ENCODE results near the gene NR2E1.

The NR2E1 gene

DNA sequence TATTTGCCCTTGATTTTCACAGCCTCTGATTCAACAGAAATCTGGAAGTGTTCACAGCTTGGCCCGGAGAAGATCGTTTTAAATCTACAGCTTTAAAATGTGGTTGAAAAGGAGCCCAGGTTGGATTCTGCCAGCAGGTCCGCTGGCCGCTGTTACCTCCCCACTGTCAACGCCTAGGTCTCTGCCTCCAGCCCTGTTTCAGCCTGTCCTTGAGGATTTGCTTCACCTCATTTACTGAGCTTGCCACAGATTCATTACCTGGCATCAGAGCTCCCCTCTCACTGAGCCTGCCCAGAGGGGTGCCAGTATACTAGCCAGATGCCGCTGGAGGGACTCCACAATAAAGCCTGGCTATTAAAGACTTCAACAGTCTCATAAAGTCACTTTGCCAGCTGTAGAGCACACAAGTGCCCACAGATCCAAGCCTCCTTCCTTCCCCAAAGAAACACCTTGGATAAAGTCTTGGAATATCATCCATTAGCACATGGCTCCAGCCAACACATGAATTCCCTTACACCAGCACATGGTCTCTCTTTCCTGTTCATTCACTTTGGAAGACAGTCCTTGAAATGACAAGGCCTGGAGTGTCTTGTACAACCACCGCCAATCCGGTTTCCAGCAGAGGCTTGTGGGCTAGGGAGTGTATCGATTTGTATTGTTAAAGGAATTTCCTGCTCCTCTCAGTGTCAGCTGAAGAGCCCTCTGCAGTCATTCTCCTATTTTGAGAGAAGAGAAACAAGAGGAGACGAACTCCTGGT lies 9.5 kb upstream of the NR2E1 start:
- no peak overlapping the region for H3K27ac ChIP-seq (ENCODE audit: poor library complexity, severe bottlenecking)
- H3K4me3 ChIP-seq (ENCODE audit: severe bottlenecking) = no peak overlapping the region
- peaks cover 84% of the 10 kb centered on the region for H3K27me3 ChIP-seq (ENCODE audit: insufficient read depth, poor library complexity, severe bottlenecking)
- H3K4me1 ChIP-seq (ENCODE audit: insufficient read depth, poor library complexity, severe bottlenecking) = no peaks in the 10 kb centered on the region
- TF ChIP-seq, protein P1, sequence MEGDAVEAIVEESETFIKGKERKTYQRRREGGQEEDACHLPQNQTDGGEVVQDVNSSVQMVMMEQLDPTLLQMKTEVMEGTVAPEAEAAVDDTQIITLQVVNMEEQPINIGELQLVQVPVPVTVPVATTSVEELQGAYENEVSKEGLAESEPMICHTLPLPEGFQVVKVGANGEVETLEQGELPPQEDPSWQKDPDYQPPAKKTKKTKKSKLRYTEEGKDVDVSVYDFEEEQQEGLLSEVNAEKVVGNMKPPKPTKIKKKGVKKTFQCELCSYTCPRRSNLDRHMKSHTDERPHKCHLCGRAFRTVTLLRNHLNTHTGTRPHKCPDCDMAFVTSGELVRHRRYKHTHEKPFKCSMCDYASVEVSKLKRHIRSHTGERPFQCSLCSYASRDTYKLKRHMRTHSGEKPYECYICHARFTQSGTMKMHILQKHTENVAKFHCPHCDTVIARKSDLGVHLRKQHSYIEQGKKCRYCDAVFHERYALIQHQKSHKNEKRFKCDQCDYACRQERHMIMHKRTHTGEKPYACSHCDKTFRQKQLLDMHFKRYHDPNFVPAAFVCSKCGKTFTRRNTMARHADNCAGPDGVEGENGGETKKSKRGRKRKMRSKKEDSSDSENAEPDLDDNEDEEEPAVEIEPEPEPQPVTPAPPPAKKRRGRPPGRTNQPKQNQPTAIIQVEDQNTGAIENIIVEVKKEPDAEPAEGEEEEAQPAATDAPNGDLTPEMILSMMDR (IDR thresholded peaks at IDR 0.05; ENCODE audit: poor library complexity, severe bottlenecking) = no peak
- ATAC-seq (ENCODE audit: low read depth) (peak; percentile 64; the same call in 2 of the 3 replicates), DNase-seq (ENCODE audit: low spot score) (no peak)
- no peaks in the 10 kb centered on the region for H3K36me3 ChIP-seq (ENCODE audit: low read depth)
- H3K9me3 ChIP-seq (ENCODE audit: severe bottlenecking) = no peaks in the 10 kb centered on the region

DNA sequence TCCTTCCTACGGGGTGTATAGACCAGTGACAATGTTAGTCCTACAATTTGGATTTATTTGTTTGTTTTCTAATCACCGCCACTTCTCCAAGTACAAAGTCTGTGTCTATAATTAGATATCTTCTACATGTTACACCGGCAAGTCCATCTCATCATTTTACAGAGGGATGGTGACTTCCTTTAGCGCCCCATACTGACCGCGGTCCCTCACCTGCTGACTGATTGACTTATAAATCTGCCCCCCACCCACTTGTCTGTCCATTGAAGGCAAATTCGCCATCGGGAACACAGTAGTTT lies 8.9 kb upstream of the NR2E1 start:
- no peak overlapping the region for H3K4me3 ChIP-seq (ENCODE audit: severe bottlenecking)
- no peaks in the 10 kb centered on the region for H3K36me3 ChIP-seq (ENCODE audit: low read depth)
- H3K27me3 ChIP-seq (ENCODE audit: insufficient read depth, poor library complexity, severe bottlenecking) = peaks cover 89% of the 10 kb centered on the region
- DNase-seq (ENCODE audit: low spot score) (no peak), ATAC-seq (ENCODE audit: low read depth) (no peak)
- H3K27ac ChIP-seq (ENCODE audit: poor library complexity, severe bottlenecking) = no peak overlapping the region
- H3K4me1 ChIP-seq (ENCODE audit: insufficient read depth, poor library complexity, severe bottlenecking) = no peaks in the 10 kb centered on the region
- no peaks in the 10 kb centered on the region for H3K9me3 ChIP-seq (ENCODE audit: severe bottlenecking)
- TF ChIP-seq, protein P1 (IDR thresholded peaks at IDR 0.05; ENCODE audit: poor library complexity, severe bottlenecking) = no peak

DNA sequence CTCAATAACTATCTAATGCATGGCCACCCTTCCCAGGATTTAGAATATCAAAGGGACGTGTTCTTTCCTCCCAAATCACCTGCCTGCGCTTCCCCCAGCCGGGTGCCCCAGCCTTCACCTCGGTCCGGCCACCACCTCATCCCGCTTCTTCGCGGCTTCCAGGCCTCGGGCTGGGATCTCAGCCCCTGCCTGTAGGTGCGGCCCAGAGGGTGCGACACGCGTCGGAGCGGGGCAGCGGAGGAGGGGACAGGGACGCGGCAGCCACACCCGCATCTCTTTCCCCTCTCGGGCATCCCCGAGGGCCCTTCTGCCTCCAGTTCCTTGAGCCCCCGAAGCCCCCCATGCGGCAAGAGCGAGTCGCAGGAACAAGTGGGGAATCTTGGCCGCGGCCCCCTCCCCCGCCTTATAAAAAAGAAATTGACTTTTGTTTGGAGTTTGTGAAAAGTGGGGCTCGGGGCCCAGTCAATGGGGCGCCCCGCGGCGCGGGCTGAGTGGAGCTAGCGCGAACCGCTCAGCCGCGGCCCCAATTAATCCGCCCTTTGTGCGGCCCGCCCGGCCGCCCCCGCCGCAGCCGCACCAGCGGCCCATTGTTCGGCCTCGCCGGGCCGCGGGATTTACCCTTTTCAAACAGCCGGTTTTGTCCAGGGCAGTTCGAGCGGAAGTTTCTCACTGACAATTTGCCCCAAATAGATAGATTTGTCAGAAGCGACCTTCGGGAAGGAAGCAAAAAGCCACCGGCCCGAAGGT lies 8.4 kb upstream of the NR2E1 start:
- Histone ChIP-seq H3K27ac (ENCODE audit: poor library complexity, severe bottlenecking) (no peak overlapping the region), H3K4me3 (ENCODE audit: severe bottlenecking) (no peak overlapping the region), H3K36me3 (ENCODE audit: low read depth) (no peaks in the 10 kb centered on the region), H3K27me3 (ENCODE audit: insufficient read depth, poor library complexity, severe bottlenecking) (peaks cover 89% of the 10 kb centered on the region), H3K9me3 (ENCODE audit: severe bottlenecking) (no peaks in the 10 kb centered on the region), H3K4me1 (ENCODE audit: insufficient read depth, poor library complexity, severe bottlenecking) (no peaks in the 10 kb centered on the region)
- ATAC-seq (ENCODE audit: low read depth) (no peak), DNase-seq (ENCODE audit: low spot score) (no peak)
- TF ChIP-seq, protein P1 (IDR thresholded peaks at IDR 0.05; ENCODE audit: poor library complexity, severe bottlenecking) = no peak

DNA sequence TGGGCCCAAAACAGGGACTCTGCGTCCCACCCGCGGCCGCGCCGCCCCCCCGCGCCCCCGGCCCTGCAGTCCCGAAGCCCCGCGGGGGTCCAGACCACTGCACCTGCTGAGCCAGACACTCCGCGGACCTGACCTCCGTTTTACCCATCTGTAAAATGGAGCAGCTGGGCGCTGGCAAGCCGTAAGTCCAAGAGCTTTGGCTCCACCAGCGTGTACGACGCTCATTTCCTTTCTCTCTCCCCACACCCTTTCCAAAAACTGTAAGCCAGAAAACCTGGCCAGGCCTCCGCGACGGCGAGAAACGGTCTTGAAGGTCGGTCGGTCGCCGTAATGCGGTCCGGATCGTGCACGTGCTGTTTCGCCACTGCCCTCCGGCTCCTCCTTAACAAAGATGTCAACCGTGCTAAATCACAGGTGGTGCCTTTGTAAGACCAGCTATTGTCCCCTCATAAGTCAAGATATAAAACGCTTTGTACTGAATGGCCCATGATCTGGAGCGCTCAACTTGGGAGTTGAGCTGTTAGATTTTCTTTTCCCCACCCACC lies 7.8 kb upstream of the NR2E1 start:
- ATAC-seq (ENCODE audit: low read depth) = no peak
- no peak overlapping the region for H3K4me3 ChIP-seq (ENCODE audit: severe bottlenecking)
- no peak for DNase-seq (ENCODE audit: low spot score)

More for the DNA sequence above, 7.8 kb upstream of the NR2E1 start:
- Histone ChIP-seq H3K9me3 (ENCODE audit: severe bottlenecking) (no peaks in the 10 kb centered on the region), H3K36me3 (ENCODE audit: low read depth) (no peaks in the 10 kb centered on the region), H3K27ac (ENCODE audit: poor library complexity, severe bottlenecking) (no peak overlapping the region), H3K27me3 (ENCODE audit: insufficient read depth, poor library complexity, severe bottlenecking) (peaks cover 95% of the 10 kb centered on the region), H3K4me1 (ENCODE audit: insufficient read depth, poor library complexity, severe bottlenecking) (no peaks in the 10 kb centered on the region)
- TF ChIP-seq, protein P1 (IDR thresholded peaks at IDR 0.05; ENCODE audit: poor library complexity, severe bottlenecking) = no peak
